COR-L47 (cell line): ENCODE measurements around the gene BLOC1S5.
A peak's percentile ranks its signal among the peaks of the same experiment; 100 is the strongest.
"Not testable (repeated sequence)": the region's sequence is repeated elsewhere in the genome, so short reads cannot be mapped to it uniquely, and the experiment has no call there.

Source experiments
- DNase-seq: peaks from one replicate; lab custom pipeline; 2025; lab: John Stamatoyannopoulos, UW

BLOC1S5 gene

GRCh38 chr6:8080362-8081151, 16.4 kb upstream of the BLOC1S5 start:
- DNase-seq = no peak

GRCh38 chr6:8079126-8079525, 14.9 kb upstream of the BLOC1S5 start:
- no peak for DNase-seq

- DNase-seq = no peak
Measured at GRCh38 chr6:8077991-8078390, 13.8 kb upstream of the BLOC1S5 start.

GRCh38 chr6:8075704-8076103, 11.5 kb upstream of the BLOC1S5 start:
- no peak for DNase-seq

GRCh38 chr6:8075185-8075584, 11.0 kb upstream of the BLOC1S5 start:
- no peak for DNase-seq

GRCh38 chr6:8074213-8074612, 10.0 kb upstream of the BLOC1S5 start:
- DNase-seq = no peak

GRCh38 chr6:8073758-8074157, 9.6 kb upstream of the BLOC1S5 start:
- DNase-seq = no peak

- DNase-seq = no peak
Measured at GRCh38 chr6:8070718-8071117, 6.5 kb upstream of the BLOC1S5 start.

- no peak for DNase-seq
Measured at GRCh38 chr6:8069631-8070284, 5.6 kb upstream of the BLOC1S5 start.

GRCh38 chr6:8069151-8069550, 5.0 kb upstream of the BLOC1S5 start:
- no peak for DNase-seq

GRCh38 chr6:8066108-8066507, 1.9 kb upstream of the BLOC1S5 start:
- DNase-seq = no peak

GRCh38 chr6:8065519-8065911, 1.3 kb upstream of the BLOC1S5 start:
- no peak for DNase-seq

- DNase-seq = no peak
Measured at GRCh38 chr6:8064638-8065518, 689 bp upstream of the BLOC1S5 start.

GRCh38 chr6:8061736-8062135, 2.5 kb downstream of the BLOC1S5 start:
- DNase-seq = no peak

GRCh38 chr6:8060346-8060745, 3.8 kb downstream of the BLOC1S5 start:
- DNase-seq = no peak

GRCh38 chr6:8059129-8059528, 5.1 kb downstream of the BLOC1S5 start:
- DNase-seq = peak; percentile 28

GRCh38 chr6:8057793-8058192, 6.4 kb downstream of the BLOC1S5 start:
- DNase-seq = no peak

GRCh38 chr6:8057263-8057662, 6.9 kb downstream of the BLOC1S5 start:
- no peak for DNase-seq

GRCh38 chr6:8054276-8054675, 9.9 kb downstream of the BLOC1S5 start:
- no peak for DNase-seq

GRCh38 chr6:8047541-8048292, 16.5 kb downstream of the BLOC1S5 start:
- no peak for DNase-seq

GRCh38 chr6:8045769-8046168, 18.4 kb downstream of the BLOC1S5 start:
- not testable (repeated sequence) for DNase-seq

- no peak for DNase-seq
Measured at GRCh38 chr6:8043221-8043620, 21.0 kb downstream of the BLOC1S5 start.
